ENCODE results near the gene CLIP3.
"Not testable (repeated sequence)": the region's sequence is repeated elsewhere in the genome, so short reads cannot be mapped to it uniquely, and the experiment has no call there.

Gene CLIP3

GRCh38 chr19:36046443-36047050 lies 13.9 kb upstream of the CLIP3 start:
- DNase-seq, result no peak

GRCh38 chr19:36043952-36044351 lies 11.3 kb upstream of the CLIP3 start:
- no peak for DNase-seq

- no peak for DNase-seq
Measured at GRCh38 chr19:36041831-36042230, 9.2 kb upstream of the CLIP3 start.

- DNase-seq, result not testable (repeated sequence)
Measured at GRCh38 chr19:36041092-36041491, 8.4 kb upstream of the CLIP3 start.

- DNase-seq, result no peak
Measured at GRCh38 chr19:36040495-36040894, 7.8 kb upstream of the CLIP3 start.

DNA sequence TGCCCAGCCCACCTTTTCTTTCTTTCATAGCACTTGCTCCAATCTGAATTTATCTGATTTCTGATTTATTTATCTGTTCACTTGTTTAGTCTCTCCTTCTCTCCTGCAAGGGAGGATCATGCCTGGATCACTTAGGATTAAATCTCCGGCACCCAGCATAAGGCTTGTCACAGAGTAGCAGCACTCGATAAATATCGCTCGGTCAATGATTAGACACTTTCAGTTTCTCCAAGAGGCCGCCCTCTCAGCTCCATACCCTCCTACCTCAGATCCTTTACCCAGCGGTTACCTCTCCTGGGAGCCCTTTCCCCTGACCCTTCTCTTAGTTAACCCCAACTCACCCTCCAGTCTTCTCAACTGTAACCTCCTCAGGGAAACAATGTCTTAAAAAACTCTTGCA lies 1.4 kb downstream of the CLIP3 start:
- no peak for DNase-seq

- no peak for DNase-seq
Measured at GRCh38 chr19:36030264-36031148, 2.2 kb downstream of the CLIP3 start.

DNA sequence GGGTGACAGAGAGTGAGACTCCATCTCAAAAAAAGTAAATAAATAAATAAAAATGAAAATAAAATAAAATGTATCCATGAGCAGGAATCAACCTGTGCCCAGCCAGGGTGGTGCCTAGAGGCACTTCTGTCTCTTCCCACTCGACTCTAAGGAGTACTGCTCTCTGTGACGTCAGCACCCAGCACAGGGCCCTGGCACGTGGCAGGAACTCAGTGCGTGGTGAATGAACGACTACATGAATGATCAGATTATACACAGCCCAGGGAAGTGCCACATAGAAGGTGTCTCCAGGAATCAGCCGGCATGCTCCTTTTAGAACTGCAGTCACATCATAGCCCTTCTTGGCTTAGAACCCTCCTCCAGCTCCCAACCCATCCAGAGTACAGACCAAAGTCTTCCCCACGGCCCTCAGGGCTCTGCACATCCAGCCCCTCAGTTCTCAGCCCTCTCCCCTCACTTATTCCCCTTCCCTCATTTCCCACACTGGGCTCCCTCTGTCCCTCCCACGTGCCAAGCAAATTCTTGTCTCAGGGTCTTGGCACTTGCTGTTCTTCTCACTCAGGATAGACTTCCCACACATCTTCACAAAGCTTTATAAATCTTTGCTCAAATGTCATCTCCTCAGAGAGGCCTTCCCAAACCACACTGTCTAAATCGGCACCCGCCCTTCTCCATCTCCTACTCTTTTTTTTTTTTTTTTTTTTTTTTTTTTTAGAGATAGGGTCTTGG lies 4.2 kb downstream of the CLIP3 start:
- DNase-seq, result no peak

DNA sequence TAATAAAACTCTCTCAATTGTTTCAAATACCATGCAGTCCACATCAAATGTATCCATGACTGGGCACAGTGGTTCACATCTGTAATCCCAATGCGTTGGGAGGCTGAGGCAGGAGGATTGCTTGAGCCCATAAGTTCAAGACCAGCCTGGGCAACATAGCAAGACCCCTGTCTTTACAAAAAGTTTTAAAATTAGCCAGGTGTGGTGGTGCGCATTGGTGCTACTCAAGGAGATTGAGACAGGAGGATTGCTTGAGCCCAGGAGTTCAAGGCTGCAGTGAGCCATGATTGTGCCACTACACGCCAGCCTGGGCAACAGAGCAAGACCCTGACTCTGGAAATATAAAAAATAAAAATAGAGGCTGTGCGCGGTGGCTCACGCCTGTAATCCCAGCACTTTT lies 5.0 kb downstream of the CLIP3 start:
- no peak for DNase-seq

DNA sequence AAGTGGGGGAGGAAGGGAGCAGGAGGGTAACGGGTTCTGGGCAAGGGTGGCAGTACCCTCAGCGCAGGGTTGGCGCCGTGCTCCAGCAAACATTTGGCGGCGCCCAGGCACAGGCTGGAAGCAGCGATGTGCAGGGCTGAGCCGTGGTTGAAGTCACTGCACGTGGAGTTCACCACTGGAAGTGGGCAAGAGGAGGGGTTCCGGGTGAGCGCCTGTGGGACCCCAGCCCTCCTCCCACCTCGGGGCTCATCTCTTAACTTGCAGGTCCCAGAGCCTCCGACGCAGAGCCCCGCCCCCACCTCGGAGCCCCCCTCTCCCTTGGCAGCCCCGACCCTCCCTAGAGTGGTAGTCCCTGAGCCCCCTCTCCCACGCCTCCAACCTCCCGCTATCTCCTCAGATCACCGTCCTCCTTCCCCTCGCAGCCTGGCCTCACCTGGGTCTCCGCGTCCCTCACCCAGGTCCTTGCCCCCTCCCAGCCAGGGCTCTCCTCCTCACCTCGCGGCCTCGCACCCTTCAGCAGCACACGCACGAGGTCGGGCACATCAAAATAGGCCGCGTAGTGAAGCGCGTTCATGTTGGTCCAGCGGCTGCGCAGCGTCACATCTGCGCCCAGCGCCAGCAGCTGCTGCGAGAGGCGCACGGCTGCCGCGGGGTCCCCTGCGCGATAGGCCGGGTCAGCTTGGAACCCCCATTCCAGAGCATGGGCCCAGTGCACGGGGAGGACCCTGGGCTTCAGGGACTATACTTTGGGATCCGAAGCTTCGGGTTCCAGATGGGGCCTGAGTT lies 6.4 kb downstream of the CLIP3 start:
- no peak for DNase-seq

- no peak for DNase-seq
Measured at GRCh38 chr19:36025541-36025940, 7.1 kb downstream of the CLIP3 start.

GRCh38 chr19:36023432-36023831 lies 9.2 kb downstream of the CLIP3 start:
- DNase-seq, result no peak

- no peak for DNase-seq
Measured at GRCh38 chr19:36019061-36019670, 13.5 kb downstream of the CLIP3 start.

- peak; percentile 100 for DNase-seq
Measured at GRCh38 chr19:36014012-36014924, 18.4 kb downstream of the CLIP3 start, which contains the start of gene ALKBH6. TSS of gene ALKBH6 (minus strand) at chr19:36014213. CDS start at chr19:36013397, 816 bp downstream.

GRCh38 chr19:36013280-36014011 lies 19.2 kb downstream of the CLIP3 start:
- DNase-seq, result no peak

DNA sequence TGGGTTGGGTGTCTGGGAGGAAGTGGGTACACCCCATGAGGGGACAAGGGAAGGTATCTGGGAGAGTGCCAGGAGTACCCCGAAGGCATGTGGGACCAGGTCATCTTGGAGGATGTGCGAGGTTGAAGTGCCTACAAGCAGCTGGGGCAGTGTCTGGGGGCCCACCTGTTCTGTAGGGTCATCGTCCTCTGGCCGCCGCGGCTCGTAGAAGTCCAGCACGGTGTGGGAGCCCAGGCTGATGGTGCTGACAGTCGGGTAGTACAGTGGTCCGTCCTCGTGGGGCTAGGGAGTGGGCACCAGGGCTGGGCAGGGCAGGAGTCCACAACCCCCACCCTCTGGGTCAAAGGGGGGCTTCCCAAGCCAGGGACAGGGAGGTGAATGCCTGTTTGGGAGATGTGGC lies 22.3 kb downstream of the CLIP3 start:
- no peak for DNase-seq

DNA sequence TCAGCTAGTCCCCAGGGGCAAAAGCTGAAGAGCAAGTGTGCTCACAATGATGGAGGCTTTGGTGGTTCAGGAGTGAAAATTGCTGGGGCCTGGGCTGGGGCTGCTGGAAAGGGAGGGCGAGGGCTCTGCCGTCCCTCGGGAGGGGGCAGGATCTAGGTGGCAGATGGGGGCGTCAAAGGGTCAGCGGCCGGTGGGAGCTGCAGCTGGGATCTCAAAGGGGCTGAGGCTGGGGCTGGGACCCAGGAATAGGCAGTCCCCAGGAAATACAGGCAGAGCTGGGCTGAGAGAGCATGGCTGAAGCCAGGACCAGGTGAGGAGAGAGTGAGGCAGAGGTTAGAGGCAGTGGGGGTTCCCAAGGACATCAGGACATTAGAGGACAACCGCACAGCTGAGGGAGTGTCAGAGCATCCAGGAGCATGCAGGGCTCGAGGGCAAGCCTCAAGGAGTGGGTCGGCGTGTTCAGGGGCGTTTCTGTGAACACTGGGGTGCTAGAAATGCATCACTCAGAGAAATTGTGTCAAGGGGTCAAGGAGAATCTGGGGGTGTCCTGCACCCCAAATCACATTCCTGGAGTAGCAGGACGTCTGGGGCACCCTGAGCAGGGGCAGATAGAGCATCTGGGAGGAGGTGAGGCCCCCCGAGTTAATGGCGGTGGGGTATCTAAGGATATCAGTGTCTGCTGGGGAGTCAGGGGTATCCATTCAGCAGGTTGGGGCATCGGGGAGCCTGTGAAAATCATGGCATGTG lies 22.9 kb downstream of the CLIP3 start:
- no peak for DNase-seq

- DNase-seq, result peak; percentile 37
Measured at GRCh38 chr19:36009220-36009619, 23.5 kb downstream of the CLIP3 start.

DNA sequence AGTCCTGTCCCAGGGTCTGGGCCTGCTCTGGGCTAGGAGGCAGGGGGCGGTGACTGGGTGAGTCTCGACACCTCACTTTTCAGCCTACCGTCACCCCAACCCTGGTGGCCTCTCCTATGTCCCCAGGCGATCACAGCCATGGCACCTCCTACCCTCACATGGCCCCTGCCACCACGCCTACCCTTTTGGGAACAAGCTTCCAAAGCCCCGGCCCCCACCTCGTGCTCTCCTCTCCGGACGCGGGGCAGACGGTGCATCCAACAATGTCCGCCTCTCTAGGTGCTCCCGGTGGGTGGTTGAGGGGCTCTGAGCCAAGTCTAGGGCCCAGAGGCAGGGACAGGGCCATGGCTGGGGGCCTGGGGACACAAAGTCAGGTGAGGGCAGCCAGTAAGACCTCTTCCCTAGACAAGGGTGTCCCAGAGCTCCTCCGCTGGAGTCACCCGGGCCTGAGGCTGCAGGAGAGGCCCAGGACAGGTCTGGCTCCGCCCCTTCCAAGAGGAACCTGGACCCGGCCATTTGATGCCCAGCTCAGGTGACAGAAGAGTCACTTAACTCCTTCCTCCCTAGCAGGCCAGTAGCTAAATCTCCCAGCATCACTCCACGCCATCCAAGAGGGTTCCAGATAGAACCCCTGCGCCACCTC lies 24.2 kb downstream of the CLIP3 start, which contains the start of gene SYNE4:
TSS of gene SYNE4 (minus strand) at position 478 of the 643 bp plus-strand sequence. CDS start at position 346, 132 bp downstream.
- DNase-seq, result peak; percentile 90
